HG02763 (cell line): ENCODE measurements around the gene GPR52.

Experiments
- ATAC-seq: cut with Tn5 transposase; IDR thresholded peaks from one replicate; pipeline ENCODE4 v1.9.1; 2021; ENCODE audit warnings: mild to moderate bottlenecking, moderate library complexity; ENCODE audit not compliant: unreplicated experiment

The GPR52 gene

GRCh38 chr1:174465855-174466254 lies 18.1 kb downstream of the GPR52 start:
- no peak for ATAC-seq

GRCh38 chr1:174466607-174467006 lies 18.8 kb downstream of the GPR52 start:
- no peak for ATAC-seq

GRCh38 chr1:174469052-174469451 lies 21.3 kb downstream of the GPR52 start:
- ATAC-seq, result no peak

- ATAC-seq, result no peak
These were observed 21.9 kb downstream of the GPR52 start for GRCh38 chr1:174469687-174470086.

- no peak for ATAC-seq
These were observed 31.5 kb downstream of the GPR52 start for GRCh38 chr1:174479281-174479680.

GRCh38 chr1:174480324-174480723 lies 32.6 kb downstream of the GPR52 start:
- no peak for ATAC-seq

GRCh38 chr1:174491606-174492005 lies 43.8 kb downstream of the GPR52 start:
- ATAC-seq, result no peak

- ATAC-seq, result no peak
These were observed 49.7 kb downstream of the GPR52 start for GRCh38 chr1:174497478-174497877.
